ENCODE measurements around the gene CCDC27.

Gene CCDC27

DNA sequence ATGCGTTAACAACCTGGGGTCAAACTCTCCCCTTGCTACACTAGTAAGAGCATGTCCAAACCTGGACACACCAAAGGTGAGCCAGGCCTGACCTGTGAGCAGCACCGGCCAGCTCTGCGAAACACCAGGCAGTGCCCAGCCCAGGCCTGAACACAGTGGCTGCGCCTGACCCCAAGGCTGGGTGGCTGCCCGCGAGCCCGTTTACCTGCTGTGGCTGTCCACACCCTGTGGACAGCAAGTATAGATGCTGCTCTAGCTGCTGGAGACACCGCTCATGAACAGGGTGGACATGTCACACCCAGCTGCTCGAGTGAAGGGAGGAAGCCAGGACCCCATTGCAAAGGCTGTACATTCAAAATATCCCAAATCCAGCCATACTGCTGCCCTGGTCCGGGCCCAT lies 7.6 kb upstream of the CCDC27 start:
- no peaks in the 10 kb centered on the region for H3K27me3 ChIP-seq (ENCODE audit: insufficient read depth, poor library complexity, severe bottlenecking)
- DNase-seq (ENCODE audit: low read depth in 1 of 2, low spot score in 1 of 2) = no peak
- TF ChIP-seq SPI1 (IDR thresholded peaks at IDR 0.05; ENCODE audit: borderline replicate concordance, low read depth) (no peak), POLR2AphosphoS5 (IDR thresholded peaks at IDR 0.05; ENCODE audit: low read depth) (no peak)
- TF ChIP-seq, protein P1, sequence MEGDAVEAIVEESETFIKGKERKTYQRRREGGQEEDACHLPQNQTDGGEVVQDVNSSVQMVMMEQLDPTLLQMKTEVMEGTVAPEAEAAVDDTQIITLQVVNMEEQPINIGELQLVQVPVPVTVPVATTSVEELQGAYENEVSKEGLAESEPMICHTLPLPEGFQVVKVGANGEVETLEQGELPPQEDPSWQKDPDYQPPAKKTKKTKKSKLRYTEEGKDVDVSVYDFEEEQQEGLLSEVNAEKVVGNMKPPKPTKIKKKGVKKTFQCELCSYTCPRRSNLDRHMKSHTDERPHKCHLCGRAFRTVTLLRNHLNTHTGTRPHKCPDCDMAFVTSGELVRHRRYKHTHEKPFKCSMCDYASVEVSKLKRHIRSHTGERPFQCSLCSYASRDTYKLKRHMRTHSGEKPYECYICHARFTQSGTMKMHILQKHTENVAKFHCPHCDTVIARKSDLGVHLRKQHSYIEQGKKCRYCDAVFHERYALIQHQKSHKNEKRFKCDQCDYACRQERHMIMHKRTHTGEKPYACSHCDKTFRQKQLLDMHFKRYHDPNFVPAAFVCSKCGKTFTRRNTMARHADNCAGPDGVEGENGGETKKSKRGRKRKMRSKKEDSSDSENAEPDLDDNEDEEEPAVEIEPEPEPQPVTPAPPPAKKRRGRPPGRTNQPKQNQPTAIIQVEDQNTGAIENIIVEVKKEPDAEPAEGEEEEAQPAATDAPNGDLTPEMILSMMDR (IDR thresholded peaks at IDR 0.05; ENCODE audit: insufficient read depth, low read length) = no peak

DNA sequence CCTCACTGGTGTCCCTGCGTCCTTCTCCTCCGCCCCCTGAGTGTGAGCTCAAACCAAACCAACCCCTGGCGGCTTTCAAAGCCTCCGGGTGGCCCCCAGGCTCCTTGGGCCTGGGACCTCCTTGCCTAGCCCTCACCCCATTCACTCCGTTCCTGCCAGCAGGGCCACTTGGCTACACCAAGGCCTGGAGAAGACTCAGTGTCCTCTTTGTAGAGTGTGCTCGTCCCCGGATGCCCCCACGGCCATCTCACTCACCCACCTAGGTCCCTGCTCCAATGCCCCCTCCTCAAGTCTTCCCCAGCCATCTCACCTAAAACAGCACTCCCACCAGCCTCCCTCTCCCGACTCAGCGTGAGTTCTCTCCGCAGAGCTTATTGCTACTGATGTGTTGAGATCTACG lies 7.2 kb upstream of the CCDC27 start:
- Histone ChIP-seq H3K27me3 (ENCODE audit: insufficient read depth, poor library complexity, severe bottlenecking) (no peaks in the 10 kb centered on the region), H3K4me3 (replicated peaks; ENCODE audit: insufficient read depth, low read length) (no peak overlapping the region), H3K27ac (replicated peaks) (no peak overlapping the region)
- no peak for TF ChIP-seq SPI1 (IDR thresholded peaks at IDR 0.05; ENCODE audit: borderline replicate concordance, low read depth)
- no peak for TF ChIP-seq GABPA (IDR thresholded peaks at IDR 0.05; ENCODE audit: low read depth)
- no peak for TF ChIP-seq POLR2AphosphoS5 (IDR thresholded peaks at IDR 0.05; ENCODE audit: low read depth)
- TF ChIP-seq, protein P2, sequence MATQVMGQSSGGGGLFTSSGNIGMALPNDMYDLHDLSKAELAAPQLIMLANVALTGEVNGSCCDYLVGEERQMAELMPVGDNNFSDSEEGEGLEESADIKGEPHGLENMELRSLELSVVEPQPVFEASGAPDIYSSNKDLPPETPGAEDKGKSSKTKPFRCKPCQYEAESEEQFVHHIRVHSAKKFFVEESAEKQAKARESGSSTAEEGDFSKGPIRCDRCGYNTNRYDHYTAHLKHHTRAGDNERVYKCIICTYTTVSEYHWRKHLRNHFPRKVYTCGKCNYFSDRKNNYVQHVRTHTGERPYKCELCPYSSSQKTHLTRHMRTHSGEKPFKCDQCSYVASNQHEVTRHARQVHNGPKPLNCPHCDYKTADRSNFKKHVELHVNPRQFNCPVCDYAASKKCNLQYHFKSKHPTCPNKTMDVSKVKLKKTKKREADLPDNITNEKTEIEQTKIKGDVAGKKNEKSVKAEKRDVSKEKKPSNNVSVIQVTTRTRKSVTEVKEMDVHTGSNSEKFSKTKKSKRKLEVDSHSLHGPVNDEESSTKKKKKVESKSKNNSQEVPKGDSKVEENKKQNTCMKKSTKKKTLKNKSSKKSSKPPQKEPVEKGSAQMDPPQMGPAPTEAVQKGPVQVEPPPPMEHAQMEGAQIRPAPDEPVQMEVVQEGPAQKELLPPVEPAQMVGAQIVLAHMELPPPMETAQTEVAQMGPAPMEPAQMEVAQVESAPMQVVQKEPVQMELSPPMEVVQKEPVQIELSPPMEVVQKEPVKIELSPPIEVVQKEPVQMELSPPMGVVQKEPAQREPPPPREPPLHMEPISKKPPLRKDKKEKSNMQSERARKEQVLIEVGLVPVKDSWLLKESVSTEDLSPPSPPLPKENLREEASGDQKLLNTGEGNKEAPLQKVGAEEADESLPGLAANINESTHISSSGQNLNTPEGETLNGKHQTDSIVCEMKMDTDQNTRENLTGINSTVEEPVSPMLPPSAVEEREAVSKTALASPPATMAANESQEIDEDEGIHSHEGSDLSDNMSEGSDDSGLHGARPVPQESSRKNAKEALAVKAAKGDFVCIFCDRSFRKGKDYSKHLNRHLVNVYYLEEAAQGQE (IDR thresholded peaks at IDR 0.05; ENCODE audit: insufficient replicate concordance, low read depth) = no peak
- TF ChIP-seq, protein P1 (IDR thresholded peaks at IDR 0.05; ENCODE audit: insufficient read depth, low read length) = no peak
- no peak for DNase-seq (ENCODE audit: low read depth in 1 of 2, low spot score in 1 of 2)

More for the DNA sequence above, 7.6 kb upstream of the CCDC27 start:
- Histone ChIP-seq H3K27ac (replicated peaks) (no peak overlapping the region), H3K4me3 (replicated peaks; ENCODE audit: insufficient read depth, low read length) (no peak overlapping the region)

DNA sequence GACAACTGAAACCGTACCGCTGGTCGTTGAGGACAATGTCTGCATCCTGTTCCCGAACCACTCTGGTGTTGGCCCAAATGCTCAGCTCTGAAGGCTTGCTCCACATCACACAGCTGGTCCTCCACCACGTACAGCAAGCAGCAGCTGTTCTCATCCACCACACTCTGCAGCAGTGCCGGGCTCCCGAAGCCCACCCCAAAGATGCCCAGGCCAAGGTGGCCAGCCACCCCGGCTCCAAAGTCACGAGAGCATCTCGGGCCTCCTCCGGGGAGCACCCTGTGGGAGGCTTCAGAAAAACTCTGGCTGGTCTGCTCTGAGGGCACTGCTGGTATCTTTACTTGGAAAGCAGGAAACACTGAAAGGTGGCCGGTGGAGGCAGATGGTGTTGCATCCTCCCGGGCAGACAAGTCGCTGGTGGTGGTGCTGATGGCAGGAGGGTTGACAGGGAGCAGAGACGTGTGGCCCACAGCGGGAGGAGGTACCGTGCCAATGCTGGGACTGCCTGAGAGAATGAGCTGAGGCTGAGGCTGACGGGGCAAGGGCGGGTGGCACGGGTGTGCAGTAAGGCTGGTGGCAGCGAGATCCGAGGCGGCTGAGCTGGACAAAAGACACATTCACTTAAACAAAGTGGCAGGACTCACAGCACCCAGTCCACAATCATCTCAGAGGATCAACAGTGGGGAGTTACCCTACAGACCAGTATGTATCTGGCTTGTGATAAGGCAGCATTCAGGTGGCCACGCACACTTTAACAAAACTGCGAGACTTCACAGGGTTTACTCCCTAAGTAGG lies 6.5 kb upstream of the CCDC27 start:
- Histone ChIP-seq H3K4me3 (replicated peaks; ENCODE audit: insufficient read depth, low read length) (no peak overlapping the region), H3K27ac (replicated peaks) (no peak overlapping the region), H3K27me3 (ENCODE audit: insufficient read depth, poor library complexity, severe bottlenecking) (no peaks in the 10 kb centered on the region)
- TF ChIP-seq, protein P1 (IDR thresholded peaks at IDR 0.05; ENCODE audit: insufficient read depth, low read length) = no peak
- no peak for TF ChIP-seq GABPA (IDR thresholded peaks at IDR 0.05; ENCODE audit: low read depth)
- no peak for TF ChIP-seq POLR2AphosphoS5 (IDR thresholded peaks at IDR 0.05; ENCODE audit: low read depth)
- no peak for TF ChIP-seq SPI1 (IDR thresholded peaks at IDR 0.05; ENCODE audit: borderline replicate concordance, low read depth)
- TF ChIP-seq, protein P2 (IDR thresholded peaks at IDR 0.05; ENCODE audit: insufficient replicate concordance, low read depth) = no peak
- DNase-seq (ENCODE audit: low read depth in 1 of 2, low spot score in 1 of 2) = no peak

Data from HL-60 (cell line).